Measurements from ENCODE around the gene MATN1. TPM values are rescaled to one million over a fixed set of nuclear protein-coding genes. Genes with fewer than 3 reads are reported as not detected.

Gene MATN1
- total and polyA plus RNA-seq, 4 donors = 0.19 TPM; not detected in 3

DNA sequence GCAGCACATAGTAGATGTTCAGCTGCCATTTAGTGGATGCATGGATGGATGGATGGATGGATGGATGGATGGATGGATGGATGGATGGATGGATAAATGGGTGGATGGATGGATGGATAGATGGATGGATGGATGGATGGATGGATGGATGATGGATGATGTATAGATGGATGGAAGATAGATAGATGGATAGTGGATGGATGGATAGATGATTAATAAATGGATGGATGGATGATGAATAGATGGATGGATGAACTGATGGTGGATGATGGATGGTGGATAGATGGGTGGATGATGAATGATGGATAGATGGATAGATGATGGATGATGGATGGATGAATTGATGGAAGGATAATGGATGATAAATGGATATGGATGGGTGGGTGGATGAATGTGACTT, 20.6 kb downstream of the MATN1 start:
- H3K9me3 ChIP-seq (ENCODE audit: control insufficient read depth in 4 of 4, low read length in 3 of 4) = no peaks in the 10 kb centered on the region
- TF ChIP-seq, protein P1, sequence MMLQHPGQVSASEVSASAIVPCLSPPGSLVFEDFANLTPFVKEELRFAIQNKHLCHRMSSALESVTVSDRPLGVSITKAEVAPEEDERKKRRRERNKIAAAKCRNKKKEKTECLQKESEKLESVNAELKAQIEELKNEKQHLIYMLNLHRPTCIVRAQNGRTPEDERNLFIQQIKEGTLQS (IDR thresholded peaks at IDR 0.05) = no peak
- no peak for TF ChIP-seq RAD21 (IDR thresholded peaks at IDR 0.05)
- no peak for TF ChIP-seq ZBTB33 (IDR thresholded peaks at IDR 0.05)
- H3K36me3 ChIP-seq (ENCODE audit: control insufficient read depth in 4 of 4, insufficient read depth in 3 of 4, low read depth in 1 of 4, low read length in 3 of 4) = no peaks in the 10 kb centered on the region
- no peak overlapping the region for H3K27ac ChIP-seq (ENCODE audit: low read depth in 1 of 2, low read length in 2 of 2)
- peaks cover 0 to 2% (median 0%) of the 10 kb centered on the region in 4 donors for H3K4me1 ChIP-seq (ENCODE audit: control insufficient read depth in 4 of 4, insufficient read depth in 4 of 4, low read length in 3 of 4)
- no peak overlapping the region for H3K9ac ChIP-seq (ENCODE audit: low read depth in 1 of 2, low read length in 2 of 2)
- no peak overlapping the region for H3K4me3 ChIP-seq (ENCODE audit: low read depth in 1 of 3, low read length in 3 of 3)
- DNase-seq (ENCODE audit: low spot score) = no peak
- no peaks in the 10 kb centered on the region for H3K27me3 ChIP-seq (ENCODE audit: control insufficient read depth in 4 of 4, insufficient read depth in 4 of 4, low read length in 3 of 4)

DNA sequence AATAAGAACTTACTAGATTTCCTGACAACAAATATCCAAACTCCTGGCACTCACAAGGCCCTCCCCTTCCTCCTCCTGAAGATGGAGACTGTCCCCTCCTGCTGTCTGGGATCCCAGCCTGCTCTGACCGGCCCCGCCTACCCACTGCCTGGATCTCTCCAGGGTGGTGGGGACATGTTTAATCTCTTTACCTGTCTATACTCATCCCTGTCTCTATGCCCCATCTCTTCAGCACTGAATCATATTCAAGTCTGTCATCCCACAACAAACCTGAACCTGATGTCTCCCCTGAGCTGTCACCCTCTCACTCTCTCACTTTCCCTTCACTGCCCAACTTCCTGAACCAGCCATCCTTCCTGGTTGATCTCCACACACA, 22.1 kb downstream of the MATN1 start:
- Histone ChIP-seq H3K4me3 (ENCODE audit: low read depth in 1 of 3, low read length in 3 of 3) (no peak overlapping the region), H3K9me3 (ENCODE audit: control insufficient read depth in 4 of 4, low read length in 3 of 4) (no peaks in the 10 kb centered on the region), H3K4me1 (ENCODE audit: control insufficient read depth in 4 of 4, insufficient read depth in 4 of 4, low read length in 3 of 4) (no peaks in the 10 kb centered on the region), H3K27me3 (ENCODE audit: control insufficient read depth in 4 of 4, insufficient read depth in 4 of 4, low read length in 3 of 4) (no peaks in the 10 kb centered on the region), H3K27ac (ENCODE audit: low read depth in 1 of 2, low read length in 2 of 2) (no peak overlapping the region), H3K36me3 (ENCODE audit: control insufficient read depth in 4 of 4, insufficient read depth in 3 of 4, low read depth in 1 of 4, low read length in 3 of 4) (no peaks in the 10 kb centered on the region), H3K9ac (ENCODE audit: low read depth in 1 of 2, low read length in 2 of 2) (no peak overlapping the region)
- DNase-seq (ENCODE audit: low spot score) = no peak
- no peak for TF ChIP-seq SP1 (IDR thresholded peaks at IDR 0.05)
- TF ChIP-seq, protein P2, sequence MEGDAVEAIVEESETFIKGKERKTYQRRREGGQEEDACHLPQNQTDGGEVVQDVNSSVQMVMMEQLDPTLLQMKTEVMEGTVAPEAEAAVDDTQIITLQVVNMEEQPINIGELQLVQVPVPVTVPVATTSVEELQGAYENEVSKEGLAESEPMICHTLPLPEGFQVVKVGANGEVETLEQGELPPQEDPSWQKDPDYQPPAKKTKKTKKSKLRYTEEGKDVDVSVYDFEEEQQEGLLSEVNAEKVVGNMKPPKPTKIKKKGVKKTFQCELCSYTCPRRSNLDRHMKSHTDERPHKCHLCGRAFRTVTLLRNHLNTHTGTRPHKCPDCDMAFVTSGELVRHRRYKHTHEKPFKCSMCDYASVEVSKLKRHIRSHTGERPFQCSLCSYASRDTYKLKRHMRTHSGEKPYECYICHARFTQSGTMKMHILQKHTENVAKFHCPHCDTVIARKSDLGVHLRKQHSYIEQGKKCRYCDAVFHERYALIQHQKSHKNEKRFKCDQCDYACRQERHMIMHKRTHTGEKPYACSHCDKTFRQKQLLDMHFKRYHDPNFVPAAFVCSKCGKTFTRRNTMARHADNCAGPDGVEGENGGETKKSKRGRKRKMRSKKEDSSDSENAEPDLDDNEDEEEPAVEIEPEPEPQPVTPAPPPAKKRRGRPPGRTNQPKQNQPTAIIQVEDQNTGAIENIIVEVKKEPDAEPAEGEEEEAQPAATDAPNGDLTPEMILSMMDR (IDR thresholded peaks at IDR 0.05; ENCODE audit: low read depth, low read length, missing input control) = no peak
- no peak for TF ChIP-seq ZBTB33 (IDR thresholded peaks at IDR 0.05)
- TF ChIP-seq RAD21 (IDR thresholded peaks at IDR 0.05) = no peak
- TF ChIP-seq GABPA (IDR thresholded peaks at IDR 0.05 in 1 of 2, conservative IDR thresholded peaks at IDR 0.05 in 1 of 2) = no peak
- no peak for TF ChIP-seq RXRA (IDR thresholded peaks at IDR 0.05)
- no peak for TF ChIP-seq REST (IDR thresholded peaks at IDR 0.05)
- TF ChIP-seq, protein P1 (IDR thresholded peaks at IDR 0.05) = no peak
- TF ChIP-seq NR2F2 (IDR thresholded peaks at IDR 0.05) = no peak
- TF ChIP-seq, protein P3, sequence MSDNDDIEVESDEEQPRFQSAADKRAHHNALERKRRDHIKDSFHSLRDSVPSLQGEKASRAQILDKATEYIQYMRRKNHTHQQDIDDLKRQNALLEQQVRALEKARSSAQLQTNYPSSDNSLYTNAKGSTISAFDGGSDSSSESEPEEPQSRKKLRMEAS (IDR thresholded peaks at IDR 0.05) = no peak
- TF ChIP-seq YY1 (IDR thresholded peaks at IDR 0.05) = no peak
- WGBS = 85% methylated on average over 2 of the region's 2 CpGs
